Fibroblast of lung (primary cell): ENCODE measurements around the gene SCIN. TPM values are rescaled to one million over a fixed set of nuclear protein-coding genes. Genes with fewer than 3 reads are reported as not detected.

Source experiments
- DNase-seq, 2 donors: peaks; one replicate each; pipeline versions ENCODE4 v3.0.0 to v3.0.0-alpha.2; 2010; ENCODE audit warnings: low read depth in 2 of 2
- H2AFZ ChIP-seq: 2 replicates; pipeline ENCODE4 v1.5.1; 2012; ENCODE audit warnings: low read length, control low read depth, inconsistent platforms
- H3K27ac ChIP-seq: 2 replicates; pipeline ENCODE4 v1.5.1; 2011; ENCODE audit warnings: low read length, control low read depth; ENCODE audit not compliant: insufficient read depth
- H3K27me3 ChIP-seq: 2 replicates; pipeline ENCODE4 v1.5.1; 2011; ENCODE audit warnings: mild to moderate bottlenecking, low read length; ENCODE audit not compliant: control insufficient read depth, insufficient read depth
- H3K36me3 ChIP-seq: 2 replicates; pipeline ENCODE4 v1.5.1; 2011; ENCODE audit warnings: low read length; ENCODE audit not compliant: control insufficient read depth, insufficient read depth
- H3K4me1 ChIP-seq: 2 replicates; pipeline ENCODE4 v1.5.1; 2011; ENCODE audit warnings: low read length; ENCODE audit not compliant: control insufficient read depth, insufficient read depth; ENCODE audit errors: extremely low read depth
- H3K4me2 ChIP-seq: 2 replicates; pipeline ENCODE4 v1.5.1; 2011; ENCODE audit warnings: low read length, control low read depth; ENCODE audit not compliant: insufficient read depth; ENCODE audit errors: extremely low read depth
- H3K4me3 ChIP-seq, 4 experiments: fragments of 200-600 bp in 1 of 4; sonication (generic) in 1 of 4; replicated peaks in 1 of 4; 2 replicates each; pipeline ENCODE4 v1.5.1; 2011 to 2016; ENCODE audit warnings: low read length in 4 of 4, low read depth in 3 of 4, mild to moderate bottlenecking in 3 of 4, control low read depth in 2 of 4, inconsistent platforms in 1 of 4, mixed read lengths in 1 of 4; ENCODE audit not compliant: insufficient read depth in 1 of 4; ENCODE audit errors: control extremely low read depth in 1 of 4
- H3K79me2 ChIP-seq: 2 replicates; pipeline ENCODE4 v1.5.1; 2012; ENCODE audit warnings: mild to moderate bottlenecking, low read length, inconsistent platforms; ENCODE audit not compliant: control insufficient read depth, insufficient read depth
- H3K9ac ChIP-seq: 2 replicates; pipeline ENCODE4 v1.5.1; 2011; ENCODE audit warnings: mild to moderate bottlenecking, low read length, control low read depth; ENCODE audit not compliant: insufficient read depth
- H3K9me3 ChIP-seq: 2 replicates; pipeline ENCODE4 v1.5.1; 2012; ENCODE audit warnings: low read depth, low read length; ENCODE audit not compliant: control insufficient read depth, insufficient read depth
- H4K20me1 ChIP-seq: 2 replicates; pipeline ENCODE4 v1.5.1; 2011; ENCODE audit warnings: low read length; ENCODE audit not compliant: control insufficient read depth, insufficient read depth; ENCODE audit errors: extremely low read depth
- CTCF ChIP-seq, 2 donors: IDR thresholded peaks in 1 of 2; conservative IDR thresholded peaks in 1 of 2; 1 replicate in 1 of 2; 2 replicates in 1 of 2; pipeline ENCODE4 v1.5.1; 2011 to 2012; ENCODE audit warnings: low read length in 2 of 2, control low read depth in 1 of 2, inconsistent platforms in 1 of 2, low read depth in 1 of 2, mild to moderate bottlenecking in 1 of 2
- EZH2 ChIP-seq: IDR thresholded peaks from 2 replicates; pipeline ENCODE4 v1.5.1; 2012; ENCODE audit warnings: low read length, control low read depth, mild to moderate bottlenecking; ENCODE audit errors: missing control alignments
- polyA plus RNA-seq, 2 donors: library from polyadenylated mRNA; depleted of rRNA in 1 of 2; stranded (reverse) in 1 of 2; unstranded in 1 of 2; fragments of >200 nt; gene quantifications; 2 replicates each; pipeline ENCODE4 v1.2.1, GENCODE V29; 2011 to 2012; ENCODE audit warnings: missing spikeins in 1 of 2
- total RNA-seq: library from RNA; depleted of rRNA; stranded (reverse); fragments of >200 nt; gene quantifications from 2 replicates; pipeline ENCODE4 v1.2.1, GENCODE V29; 2014

Gene SCIN
- total and polyA plus RNA-seq, 2 donors (not counting 1 experiment from before 2014, with no cell fraction given), result 0.08 to 0.17 TPM

GRCh38 chr7:12674053-12674452, 103.5 kb downstream of the SCIN start:
- Histone ChIP-seq H4K20me1 (no peaks in the 10 kb centered on the region), H3K9me3 (no peaks in the 10 kb centered on the region), H3K27ac (no peak overlapping the region), H3K36me3 (no peaks in the 10 kb centered on the region), H3K4me3 (no peak overlapping the region), H3K9ac (no peak overlapping the region), H3K27me3 (no peaks in the 10 kb centered on the region), H2AFZ (no peak overlapping the region), H3K4me2 (no peak overlapping the region), H3K4me1 (no peaks in the 10 kb centered on the region), H3K79me2 (no peaks in the 10 kb centered on the region)
- no peak for DNase-seq
- no peak for TF ChIP-seq CTCF (conservative IDR thresholded peaks at IDR 0.05 in 1 of 2, IDR thresholded peaks at IDR 0.05 in 1 of 2; ENCODE audit: low read depth in 1 of 2, low read length in 2 of 2)
- no peak for TF ChIP-seq EZH2

GRCh38 chr7:12674861-12675260, 104.3 kb downstream of the SCIN start:
- Histone ChIP-seq H3K36me3 (no peaks in the 10 kb centered on the region), H3K9me3 (no peaks in the 10 kb centered on the region), H3K4me3 (no peak overlapping the region), H3K4me1 (no peaks in the 10 kb centered on the region), H4K20me1 (no peaks in the 10 kb centered on the region), H3K4me2 (no peak overlapping the region), H3K9ac (no peak overlapping the region), H3K27ac (no peak overlapping the region), H3K27me3 (no peaks in the 10 kb centered on the region), H2AFZ (no peak overlapping the region), H3K79me2 (no peaks in the 10 kb centered on the region)
- peak; percentile 26 to 33 for TF ChIP-seq CTCF (conservative IDR thresholded peaks at IDR 0.05 in 1 of 2, IDR thresholded peaks at IDR 0.05 in 1 of 2; ENCODE audit: low read depth in 1 of 2, low read length in 2 of 2)
- no peak for TF ChIP-seq EZH2
- peak in 1 of 2 donors; percentile 66 for DNase-seq

GRCh38 chr7:12683678-12684585, 113.4 kb downstream of the SCIN start:
- no peaks in the 10 kb centered on the region for H3K9me3 ChIP-seq
- H4K20me1 ChIP-seq, result no peaks in the 10 kb centered on the region
- no peak overlapping the region for H3K4me2 ChIP-seq
- no peaks in the 10 kb centered on the region for H3K27me3 ChIP-seq
- no peaks in the 10 kb centered on the region for H3K36me3 ChIP-seq
- peaks cover 5% of the 10 kb centered on the region for H3K79me2 ChIP-seq
- peak in 1 of 2 donors; percentile 53 for DNase-seq
- TF ChIP-seq EZH2 (no peak), CTCF (conservative IDR thresholded peaks at IDR 0.05 in 1 of 2, IDR thresholded peaks at IDR 0.05 in 1 of 2; ENCODE audit: low read depth in 1 of 2, low read length in 2 of 2) (peak; percentile 32 to 38)
- no peaks in the 10 kb centered on the region for H3K4me1 ChIP-seq
- H3K27ac ChIP-seq, result no peak overlapping the region
- no peak overlapping the region for H3K9ac ChIP-seq
- no peak overlapping the region for H3K4me3 ChIP-seq
- no peak overlapping the region for H2AFZ ChIP-seq
